HG03575 (cell line): ENCODE results near the gene FIZ1.

Source experiments
- ATAC-seq: cut with Tn5 transposase; IDR thresholded peaks from one replicate; pipeline ENCODE4 v1.9.1; 2021; ENCODE audit not compliant: unreplicated experiment, insufficient number of reproducible peaks, low FRiP score; ENCODE audit errors: extremely low read depth

Gene FIZ1

DNA sequence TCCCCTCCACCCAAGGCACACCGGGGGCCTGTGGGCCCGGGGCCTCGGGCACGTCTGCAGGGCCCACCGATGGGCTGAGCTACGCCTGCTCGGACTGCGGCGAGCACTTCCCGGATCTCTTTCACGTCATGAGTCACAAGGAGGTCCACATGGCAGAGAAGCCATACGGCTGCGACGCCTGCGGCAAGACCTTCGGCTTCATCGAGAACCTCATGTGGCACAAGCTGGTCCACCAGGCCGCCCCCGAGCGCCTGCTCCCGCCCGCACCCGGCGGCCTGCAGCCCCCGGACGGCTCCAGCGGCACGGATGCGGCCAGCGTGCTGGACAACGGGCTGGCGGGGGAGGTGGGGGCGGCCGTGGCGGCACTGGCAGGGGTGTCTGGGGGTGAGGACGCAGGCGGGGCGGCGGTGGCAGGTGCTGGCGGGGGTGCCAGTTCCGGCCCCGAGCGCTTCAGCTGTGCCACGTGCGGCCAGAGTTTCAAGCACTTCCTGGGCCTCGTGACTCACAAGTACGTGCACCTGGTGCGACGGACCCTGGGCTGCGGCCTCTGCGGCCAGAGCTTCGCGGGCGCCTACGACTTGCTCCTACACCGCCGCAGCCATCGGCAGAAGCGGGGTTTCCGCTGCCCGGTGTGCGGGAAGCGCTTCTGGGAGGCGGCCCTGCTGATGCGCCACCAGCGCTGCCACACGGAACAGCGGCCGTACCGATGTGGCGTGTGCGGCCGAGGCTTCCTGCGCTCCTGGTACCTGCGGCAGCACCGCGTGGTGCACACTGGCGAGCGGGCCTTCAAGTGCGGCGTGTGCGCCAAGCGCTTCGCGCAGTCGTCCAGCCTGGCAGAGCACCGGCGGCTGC lies 16.5 kb upstream of the FIZ1 start:
- no peak for ATAC-seq

DNA sequence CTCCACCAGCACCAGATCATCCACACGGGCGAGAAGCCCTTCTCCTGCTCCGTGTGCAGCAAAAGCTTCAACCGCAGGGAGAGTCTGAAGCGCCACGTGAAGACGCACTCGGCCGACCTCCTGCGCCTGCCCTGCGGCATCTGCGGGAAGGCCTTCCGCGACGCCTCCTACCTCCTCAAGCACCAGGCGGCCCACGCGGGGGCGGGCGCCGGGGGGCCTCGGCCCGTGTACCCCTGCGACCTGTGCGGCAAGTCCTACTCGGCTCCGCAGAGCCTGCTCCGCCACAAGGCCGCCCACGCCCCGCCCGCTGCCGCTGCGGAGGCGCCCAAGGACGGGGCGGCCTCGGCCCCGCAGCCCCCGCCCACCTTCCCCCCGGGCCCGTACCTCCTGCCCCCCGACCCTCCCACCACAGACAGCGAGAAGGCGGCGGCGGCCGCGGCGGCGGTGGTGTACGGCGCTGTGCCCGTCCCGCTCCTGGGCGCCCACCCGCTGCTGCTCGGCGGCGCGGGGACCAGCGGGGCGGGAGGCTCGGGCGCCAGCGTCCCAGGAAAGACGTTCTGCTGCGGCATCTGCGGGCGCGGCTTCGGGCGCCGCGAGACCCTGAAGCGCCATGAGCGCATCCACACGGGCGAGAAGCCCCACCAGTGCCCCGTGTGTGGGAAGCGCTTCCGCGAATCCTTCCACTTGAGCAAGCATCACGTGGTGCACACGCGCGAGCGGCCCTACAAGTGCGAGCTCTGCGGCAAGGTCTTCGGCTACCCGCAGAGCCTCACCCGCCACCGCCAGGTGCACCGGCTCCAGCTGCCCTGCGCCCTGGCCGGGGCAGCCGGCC lies 15.6 kb upstream of the FIZ1 start:
- no peak for ATAC-seq

- no peak for ATAC-seq
These were observed 14.8 kb upstream of the FIZ1 start for GRCh38 chr19:55613930-55614710.

- ATAC-seq = no peak
These were observed 14.1 kb upstream of the FIZ1 start for GRCh38 chr19:55613396-55613795.

- no peak for ATAC-seq
These were observed 12.8 kb upstream of the FIZ1 start for GRCh38 chr19:55611983-55612645.

GRCh38 chr19:55611300-55611982 lies 12.1 kb upstream of the FIZ1 start:
- ATAC-seq = no peak

GRCh38 chr19:55609326-55609725 lies 10.0 kb upstream of the FIZ1 start:
- ATAC-seq = no peak

- ATAC-seq = no peak
These were observed 7.5 kb upstream of the FIZ1 start for GRCh38 chr19:55606817-55607216.

- ATAC-seq = no peak
These were observed 7.1 kb upstream of the FIZ1 start for GRCh38 chr19:55606471-55606787.

- ATAC-seq = no peak
These were observed 6.5 kb upstream of the FIZ1 start, which contains the start of gene ZNF865 for GRCh38 chr19:55605637-55606470. TSS of gene ZNF865 (plus strand) at chr19:55605647. CDS start at chr19:55613619, 7,972 bp downstream.

DNA sequence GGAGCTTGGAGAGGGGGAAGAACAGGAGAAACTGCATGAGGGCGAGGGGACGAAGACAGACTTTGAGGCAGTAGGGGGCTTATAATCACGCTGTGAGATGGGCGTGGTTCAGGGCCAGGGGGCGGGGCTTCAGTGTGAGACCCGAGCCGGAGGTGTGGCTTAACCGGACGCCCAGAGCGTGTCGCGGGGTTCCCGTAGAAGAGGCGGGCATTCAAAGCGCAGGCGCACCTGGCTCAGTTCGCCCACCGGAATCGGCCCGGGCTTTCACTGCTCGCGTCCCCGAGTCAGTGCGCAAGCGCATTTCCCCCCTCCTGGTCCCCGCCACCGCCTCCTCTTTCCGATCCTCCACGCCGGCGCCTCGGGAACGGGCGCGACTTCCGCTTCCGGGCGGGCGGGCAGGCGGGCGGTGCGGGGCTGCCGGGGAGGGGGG lies 5.9 kb upstream of the FIZ1 start:
- no peak for ATAC-seq

DNA sequence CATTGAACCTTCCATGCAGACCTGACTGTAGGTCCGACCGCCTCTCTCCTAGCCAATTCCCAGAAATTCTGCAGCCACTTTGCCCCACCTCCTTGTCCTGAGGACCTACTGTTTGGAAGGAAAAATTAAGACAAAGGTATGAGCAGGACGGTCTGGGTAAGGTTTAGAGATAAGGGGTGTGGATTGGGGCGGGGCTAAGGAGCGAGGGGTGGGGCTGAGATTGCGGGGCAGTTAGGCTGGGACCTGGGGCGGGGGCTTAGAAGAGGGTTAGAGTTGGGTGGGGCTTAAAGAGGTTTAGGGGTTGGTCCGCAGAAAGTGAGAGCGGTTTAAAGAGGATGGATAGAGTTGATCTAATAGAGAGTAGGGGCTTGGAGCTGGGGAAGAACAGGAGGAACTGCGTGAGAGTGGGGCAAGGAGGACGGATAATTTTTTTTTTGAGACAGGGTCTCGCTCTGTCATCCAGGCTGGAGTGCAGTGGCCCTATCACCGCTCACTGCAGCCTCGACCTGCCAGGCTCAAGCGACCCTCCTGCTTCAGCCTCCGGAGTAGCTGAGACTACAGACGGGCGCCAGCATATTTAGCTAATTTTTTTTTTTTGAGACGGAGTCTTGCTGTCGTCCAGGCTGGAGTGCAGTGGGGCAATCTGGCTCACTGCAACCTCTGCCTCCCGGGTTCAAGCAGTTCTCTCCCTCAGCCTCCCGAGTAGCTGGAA lies 4.4 kb upstream of the FIZ1 start:
- no peak for ATAC-seq

- ATAC-seq = no peak
These were observed 3.8 kb upstream of the FIZ1 start for GRCh38 chr19:55603115-55603514.

- ATAC-seq = no peak
These were observed 3.0 kb upstream of the FIZ1 start for GRCh38 chr19:55602104-55603001.

- ATAC-seq = no peak
These were observed 1.8 kb upstream of the FIZ1 start for GRCh38 chr19:55601084-55601483.

DNA sequence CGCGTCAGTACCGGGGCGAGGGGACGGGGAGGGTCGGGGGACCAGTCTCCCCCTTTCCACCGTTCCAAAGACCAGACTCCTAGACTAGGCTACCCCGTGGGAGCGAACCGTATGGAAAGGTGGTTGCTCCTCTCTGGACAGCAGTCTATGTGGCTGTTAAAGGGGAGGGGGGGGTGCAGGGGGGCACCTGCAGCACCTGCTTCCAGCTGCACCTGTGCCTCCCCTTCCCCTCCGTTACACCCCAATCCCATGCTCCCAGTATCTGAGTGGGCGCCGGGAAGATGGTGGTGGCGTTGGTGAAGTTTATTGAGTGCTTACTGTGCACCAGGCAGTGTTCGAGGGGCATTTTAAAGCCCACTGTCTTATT lies 1.3 kb upstream of the FIZ1 start:
- no peak for ATAC-seq
